ENCODE data around the gene KCNK5. TPM values are rescaled to one million over a fixed set of nuclear protein-coding genes. Genes with fewer than 3 reads are reported as not detected.

The KCNK5 gene
- total and polyA plus RNA-seq, 9 of the 15 experiments (the other 6 are each of a cell fraction or from before 2014, with no cell fraction given) = 1.5 to 45.8 (median 25.8) TPM

DNA sequence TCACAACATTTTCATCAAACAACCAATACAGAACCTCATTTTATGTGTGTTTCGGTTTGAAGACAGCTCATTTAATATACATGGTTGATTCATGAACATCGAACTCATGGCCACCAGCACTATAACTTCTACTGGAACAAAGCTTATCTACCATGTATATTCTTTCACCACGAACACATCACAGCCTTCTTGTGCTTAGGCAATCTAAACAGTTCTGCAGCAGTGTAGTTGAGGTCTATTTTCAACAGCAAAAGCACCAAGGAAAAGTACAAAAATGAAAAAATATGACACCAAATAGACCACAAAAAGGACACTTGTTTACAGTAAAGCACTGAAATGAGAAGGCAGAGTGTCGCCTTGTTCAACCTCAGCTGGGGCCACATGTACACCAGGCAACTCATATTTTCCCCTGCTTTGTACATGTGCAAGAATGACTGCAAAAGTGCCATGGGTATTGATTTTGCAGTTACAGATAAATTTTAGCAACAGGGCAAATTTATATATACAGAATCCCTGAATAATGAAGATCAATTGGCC lies 25.8 kb upstream of the KCNK5 start (continued):
- TF ChIP-seq, protein P1, sequence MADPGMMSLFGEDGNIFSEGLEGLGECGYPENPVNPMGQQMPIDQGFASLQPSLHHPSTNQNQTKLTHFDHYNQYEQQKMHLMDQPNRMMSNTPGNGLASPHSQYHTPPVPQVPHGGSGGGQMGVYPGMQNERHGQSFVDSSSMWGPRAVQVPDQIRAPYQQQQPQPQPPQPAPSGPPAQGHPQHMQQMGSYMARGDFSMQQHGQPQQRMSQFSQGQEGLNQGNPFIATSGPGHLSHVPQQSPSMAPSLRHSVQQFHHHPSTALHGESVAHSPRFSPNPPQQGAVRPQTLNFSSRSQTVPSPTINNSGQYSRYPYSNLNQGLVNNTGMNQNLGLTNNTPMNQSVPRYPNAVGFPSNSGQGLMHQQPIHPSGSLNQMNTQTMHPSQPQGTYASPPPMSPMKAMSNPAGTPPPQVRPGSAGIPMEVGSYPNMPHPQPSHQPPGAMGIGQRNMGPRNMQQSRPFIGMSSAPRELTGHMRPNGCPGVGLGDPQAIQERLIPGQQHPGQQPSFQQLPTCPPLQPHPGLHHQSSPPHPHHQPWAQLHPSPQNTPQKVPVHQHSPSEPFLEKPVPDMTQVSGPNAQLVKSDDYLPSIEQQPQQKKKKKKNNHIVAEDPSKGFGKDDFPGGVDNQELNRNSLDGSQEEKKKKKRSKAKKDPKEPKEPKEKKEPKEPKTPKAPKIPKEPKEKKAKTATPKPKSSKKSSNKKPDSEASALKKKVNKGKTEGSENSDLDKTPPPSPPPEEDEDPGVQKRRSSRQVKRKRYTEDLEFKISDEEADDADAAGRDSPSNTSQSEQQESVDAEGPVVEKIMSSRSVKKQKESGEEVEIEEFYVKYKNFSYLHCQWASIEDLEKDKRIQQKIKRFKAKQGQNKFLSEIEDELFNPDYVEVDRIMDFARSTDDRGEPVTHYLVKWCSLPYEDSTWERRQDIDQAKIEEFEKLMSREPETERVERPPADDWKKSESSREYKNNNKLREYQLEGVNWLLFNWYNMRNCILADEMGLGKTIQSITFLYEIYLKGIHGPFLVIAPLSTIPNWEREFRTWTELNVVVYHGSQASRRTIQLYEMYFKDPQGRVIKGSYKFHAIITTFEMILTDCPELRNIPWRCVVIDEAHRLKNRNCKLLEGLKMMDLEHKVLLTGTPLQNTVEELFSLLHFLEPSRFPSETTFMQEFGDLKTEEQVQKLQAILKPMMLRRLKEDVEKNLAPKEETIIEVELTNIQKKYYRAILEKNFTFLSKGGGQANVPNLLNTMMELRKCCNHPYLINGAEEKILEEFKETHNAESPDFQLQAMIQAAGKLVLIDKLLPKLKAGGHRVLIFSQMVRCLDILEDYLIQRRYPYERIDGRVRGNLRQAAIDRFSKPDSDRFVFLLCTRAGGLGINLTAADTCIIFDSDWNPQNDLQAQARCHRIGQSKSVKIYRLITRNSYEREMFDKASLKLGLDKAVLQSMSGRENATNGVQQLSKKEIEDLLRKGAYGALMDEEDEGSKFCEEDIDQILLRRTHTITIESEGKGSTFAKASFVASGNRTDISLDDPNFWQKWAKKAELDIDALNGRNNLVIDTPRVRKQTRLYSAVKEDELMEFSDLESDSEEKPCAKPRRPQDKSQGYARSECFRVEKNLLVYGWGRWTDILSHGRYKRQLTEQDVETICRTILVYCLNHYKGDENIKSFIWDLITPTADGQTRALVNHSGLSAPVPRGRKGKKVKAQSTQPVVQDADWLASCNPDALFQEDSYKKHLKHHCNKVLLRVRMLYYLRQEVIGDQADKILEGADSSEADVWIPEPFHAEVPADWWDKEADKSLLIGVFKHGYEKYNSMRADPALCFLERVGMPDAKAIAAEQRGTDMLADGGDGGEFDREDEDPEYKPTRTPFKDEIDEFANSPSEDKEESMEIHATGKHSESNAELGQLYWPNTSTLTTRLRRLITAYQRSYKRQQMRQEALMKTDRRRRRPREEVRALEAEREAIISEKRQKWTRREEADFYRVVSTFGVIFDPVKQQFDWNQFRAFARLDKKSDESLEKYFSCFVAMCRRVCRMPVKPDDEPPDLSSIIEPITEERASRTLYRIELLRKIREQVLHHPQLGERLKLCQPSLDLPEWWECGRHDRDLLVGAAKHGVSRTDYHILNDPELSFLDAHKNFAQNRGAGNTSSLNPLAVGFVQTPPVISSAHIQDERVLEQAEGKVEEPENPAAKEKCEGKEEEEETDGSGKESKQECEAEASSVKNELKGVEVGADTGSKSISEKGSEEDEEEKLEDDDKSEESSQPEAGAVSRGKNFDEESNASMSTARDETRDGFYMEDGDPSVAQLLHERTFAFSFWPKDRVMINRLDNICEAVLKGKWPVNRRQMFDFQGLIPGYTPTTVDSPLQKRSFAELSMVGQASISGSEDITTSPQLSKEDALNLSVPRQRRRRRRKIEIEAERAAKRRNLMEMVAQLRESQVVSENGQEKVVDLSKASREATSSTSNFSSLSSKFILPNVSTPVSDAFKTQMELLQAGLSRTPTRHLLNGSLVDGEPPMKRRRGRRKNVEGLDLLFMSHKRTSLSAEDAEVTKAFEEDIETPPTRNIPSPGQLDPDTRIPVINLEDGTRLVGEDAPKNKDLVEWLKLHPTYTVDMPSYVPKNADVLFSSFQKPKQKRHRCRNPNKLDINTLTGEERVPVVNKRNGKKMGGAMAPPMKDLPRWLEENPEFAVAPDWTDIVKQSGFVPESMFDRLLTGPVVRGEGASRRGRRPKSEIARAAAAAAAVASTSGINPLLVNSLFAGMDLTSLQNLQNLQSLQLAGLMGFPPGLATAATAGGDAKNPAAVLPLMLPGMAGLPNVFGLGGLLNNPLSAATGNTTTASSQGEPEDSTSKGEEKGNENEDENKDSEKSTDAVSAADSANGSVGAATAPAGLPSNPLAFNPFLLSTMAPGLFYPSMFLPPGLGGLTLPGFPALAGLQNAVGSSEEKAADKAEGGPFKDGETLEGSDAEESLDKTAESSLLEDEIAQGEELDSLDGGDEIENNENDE (IDR thresholded peaks at IDR 0.05; ENCODE audit: low read depth, low read length) = no peak
- TF ChIP-seq MYBL2 (IDR thresholded peaks at IDR 0.05; ENCODE audit: low read depth) (no peak), MYBL2 (CRISPR knock-in tag; IDR thresholded peaks at IDR 0.05; ENCODE audit: borderline replicate concordance) (no peak)
